HUES48 (cell line): Measurements from ENCODE around the gene C11orf58.

Experiments used
- H3K27ac ChIP-seq: one replicate; pipeline ENCODE4 v1.7.0; 2013; ENCODE audit warnings: low read depth, low read length, inconsistent platforms
- H3K27me3 ChIP-seq: 2 replicates; pipeline ENCODE4 v1.6.1; 2013; ENCODE audit warnings: mild to moderate bottlenecking, low read length; ENCODE audit not compliant: control insufficient read depth, insufficient read depth
- H3K36me3 ChIP-seq: 2 replicates; pipeline ENCODE4 v1.6.1; 2013; ENCODE audit warnings: low read length; ENCODE audit not compliant: control insufficient read depth, insufficient read depth
- H3K4me1 ChIP-seq: 2 replicates; pipeline ENCODE4 v1.6.1; 2013; ENCODE audit warnings: mild to moderate bottlenecking, low read length; ENCODE audit not compliant: control insufficient read depth, insufficient read depth
- H3K4me3 ChIP-seq: 2 replicates; pipeline ENCODE4 v1.5.1; 2013; ENCODE audit warnings: mild to moderate bottlenecking, low read depth, low read length
- H3K9ac ChIP-seq: 2 replicates; pipeline ENCODE4 v1.6.1; 2013; ENCODE audit warnings: mild to moderate bottlenecking, low read depth, low read length, moderate library complexity
- H3K9me3 ChIP-seq: 2 replicates; pipeline ENCODE4 v1.6.1; 2013; ENCODE audit warnings: low read length; ENCODE audit not compliant: control insufficient read depth, insufficient read depth

C11orf58 gene

DNA sequence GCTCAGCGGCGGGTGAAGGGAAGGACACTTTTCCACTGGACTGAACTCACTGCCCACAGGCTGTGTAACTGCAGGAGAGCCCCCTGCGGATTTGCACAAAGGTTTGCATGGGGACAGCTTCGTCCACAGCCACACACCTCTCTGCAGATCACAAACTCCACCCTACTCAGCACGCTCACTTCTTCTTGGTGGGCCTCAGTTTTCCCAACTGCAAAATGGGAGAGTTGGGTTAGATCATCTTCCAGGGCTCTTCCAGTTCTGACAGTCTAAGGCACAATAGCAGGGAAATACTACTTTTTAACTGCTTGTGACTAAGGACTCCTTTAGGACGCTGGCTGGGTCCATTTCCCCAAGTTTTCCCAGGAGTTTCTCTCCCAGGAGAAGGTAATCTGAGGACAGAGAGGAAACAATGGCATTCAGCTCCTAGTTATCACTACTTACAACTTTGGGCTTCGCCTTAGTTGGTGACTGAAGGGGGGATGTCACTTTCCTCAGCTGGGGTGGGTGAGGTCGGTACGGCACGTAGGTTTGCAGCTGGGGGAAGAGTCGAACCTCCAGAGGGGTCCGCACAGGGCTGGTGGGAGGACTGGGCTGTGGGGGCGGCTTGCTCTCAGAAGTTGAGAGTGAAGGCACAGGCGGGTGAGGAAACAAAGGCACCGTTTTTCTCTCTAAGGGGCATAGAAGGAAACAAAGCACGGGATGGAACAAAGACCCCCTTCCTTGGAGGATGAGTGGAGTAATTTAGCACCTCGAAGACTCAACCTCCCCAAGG lies 55.8 kb downstream of the C11orf58 start:
- Histone ChIP-seq H3K27me3 (no peaks in the 10 kb centered on the region), H3K4me1 (no peaks in the 10 kb centered on the region), H3K9me3 (no peaks in the 10 kb centered on the region), H3K9ac (no peak overlapping the region), H3K27ac (no peak overlapping the region), H3K4me3 (no peak overlapping the region), H3K36me3 (peaks cover 39% of the 10 kb centered on the region)

GRCh38 chr11:16795146-16795545 lies 56.7 kb downstream of the C11orf58 start:
- H3K9me3 ChIP-seq: no peaks in the 10 kb centered on the region
- H3K36me3 ChIP-seq: peaks cover 31% of the 10 kb centered on the region
- H3K27ac ChIP-seq: peak overlapping the region; percentile 34
- no peaks in the 10 kb centered on the region for H3K27me3 ChIP-seq
- H3K4me1 ChIP-seq: no peaks in the 10 kb centered on the region
- H3K9ac ChIP-seq: no peak overlapping the region
- no peak overlapping the region for H3K4me3 ChIP-seq

- no peaks in the 10 kb centered on the region for H3K27me3 ChIP-seq
- no peak overlapping the region for H3K4me3 ChIP-seq
Observed at GRCh38 chr11:16796311-16796710, 57.9 kb downstream of the C11orf58 start.

DNA sequence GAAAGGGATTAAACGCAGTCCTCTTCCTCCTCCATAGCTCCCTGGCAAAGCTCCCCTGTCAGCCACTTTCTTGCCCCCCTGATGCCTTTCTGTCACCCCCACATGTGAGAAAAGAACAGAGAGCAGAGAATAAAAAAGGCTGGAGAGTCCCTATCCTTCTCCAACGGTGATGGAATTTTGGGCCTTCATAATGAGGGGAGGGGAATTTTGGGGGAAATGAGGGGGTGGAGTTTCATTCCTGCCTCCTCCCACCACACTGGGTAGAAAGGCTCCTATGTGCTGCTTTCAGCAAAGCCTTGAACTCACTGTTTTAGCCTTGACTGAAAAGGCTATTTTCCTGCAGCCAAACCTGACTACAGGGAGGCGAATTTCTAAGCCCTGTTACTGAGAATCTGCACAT lies 59.3 kb downstream of the C11orf58 start:
- Histone ChIP-seq H3K4me1 (no peaks in the 10 kb centered on the region), H3K27ac (no peak overlapping the region), H3K36me3 (peaks cover 31% of the 10 kb centered on the region), H3K27me3 (no peaks in the 10 kb centered on the region), H3K4me3 (no peak overlapping the region), H3K9me3 (no peaks in the 10 kb centered on the region), H3K9ac (no peak overlapping the region)

More at GRCh38 chr11:16796311-16796710, 57.9 kb downstream of the C11orf58 start:
- Histone ChIP-seq H3K9ac (no peak overlapping the region), H3K4me1 (no peaks in the 10 kb centered on the region), H3K36me3 (peaks cover 30% of the 10 kb centered on the region), H3K27ac (no peak overlapping the region), H3K9me3 (no peaks in the 10 kb centered on the region)

GRCh38 chr11:16799221-16799620 lies 60.8 kb downstream of the C11orf58 start:
- Histone ChIP-seq H3K27ac (no peak overlapping the region), H3K9me3 (no peaks in the 10 kb centered on the region), H3K36me3 (peaks cover 26% of the 10 kb centered on the region), H3K27me3 (no peaks in the 10 kb centered on the region), H3K4me3 (no peak overlapping the region), H3K9ac (no peak overlapping the region), H3K4me1 (no peaks in the 10 kb centered on the region)

DNA sequence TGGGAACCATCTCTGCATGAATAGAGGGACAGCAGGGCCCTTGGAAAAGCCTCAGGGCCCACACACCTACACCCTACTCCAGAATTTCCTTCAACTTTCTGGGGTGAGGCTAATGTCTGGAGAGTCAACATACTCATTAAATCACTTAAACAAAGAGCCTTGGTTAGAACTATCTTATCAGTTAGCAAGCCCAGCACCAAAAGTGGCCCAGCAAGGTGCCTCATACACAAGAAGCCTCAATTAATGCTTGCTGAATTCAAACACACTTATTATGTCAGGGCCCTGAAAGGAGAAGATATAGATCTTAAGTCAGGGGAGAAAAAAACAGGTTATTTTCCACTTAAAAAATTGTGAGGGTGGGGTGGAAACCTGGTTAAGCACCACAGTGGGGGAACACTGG lies 61.4 kb downstream of the C11orf58 start:
- Histone ChIP-seq H3K27me3 (no peaks in the 10 kb centered on the region), H3K27ac (no peak overlapping the region), H3K9ac (no peak overlapping the region), H3K9me3 (no peaks in the 10 kb centered on the region), H3K4me3 (no peak overlapping the region), H3K4me1 (no peaks in the 10 kb centered on the region), H3K36me3 (peaks cover 24% of the 10 kb centered on the region)

GRCh38 chr11:16800382-16800781 lies 61.9 kb downstream of the C11orf58 start:
- Histone ChIP-seq H3K9me3 (no peaks in the 10 kb centered on the region), H3K27me3 (no peaks in the 10 kb centered on the region), H3K27ac (no peak overlapping the region), H3K9ac (no peak overlapping the region), H3K4me3 (no peak overlapping the region), H3K36me3 (peaks cover 24% of the 10 kb centered on the region), H3K4me1 (no peaks in the 10 kb centered on the region)

DNA sequence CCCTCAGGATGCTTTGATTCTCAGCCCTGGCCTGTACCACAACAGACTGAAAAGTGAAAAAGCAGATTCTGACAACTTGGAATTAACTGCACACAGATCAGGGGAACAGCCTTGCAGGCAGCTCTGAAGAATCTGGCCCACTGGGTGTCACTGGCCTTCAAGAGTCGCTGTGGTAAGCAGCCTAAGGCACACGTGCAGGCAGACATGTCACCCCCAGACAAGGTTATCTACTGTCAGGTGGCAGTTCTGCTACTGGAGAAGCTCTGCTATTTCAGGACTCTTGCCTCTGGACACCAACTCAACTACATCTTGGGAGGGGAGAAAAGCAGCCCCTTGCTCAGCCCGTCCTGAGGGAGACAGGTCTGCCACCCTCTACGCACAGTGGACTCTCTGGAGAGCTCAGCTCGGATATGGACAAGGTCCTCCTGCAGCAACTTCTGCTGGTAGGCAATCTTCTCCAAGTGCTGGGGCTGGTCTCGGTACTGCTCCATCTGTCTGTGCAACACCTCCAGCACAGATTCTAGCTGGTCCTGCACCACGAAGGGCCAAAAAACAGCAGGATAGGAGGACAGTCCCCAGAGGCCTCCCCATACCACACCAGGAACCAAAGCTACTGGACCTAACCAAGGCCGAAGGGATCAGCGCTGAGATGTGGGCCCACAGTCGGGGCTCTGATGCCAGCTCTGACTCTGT lies 63.0 kb downstream of the C11orf58 start:
- H3K36me3 ChIP-seq: peaks cover 24% of the 10 kb centered on the region
- H3K4me3 ChIP-seq: no peak overlapping the region
- no peaks in the 10 kb centered on the region for H3K9me3 ChIP-seq
- no peaks in the 10 kb centered on the region for H3K4me1 ChIP-seq
- H3K27ac ChIP-seq: no peak overlapping the region
- H3K27me3 ChIP-seq: no peaks in the 10 kb centered on the region
- H3K9ac ChIP-seq: no peak overlapping the region

- no peaks in the 10 kb centered on the region for H3K4me1 ChIP-seq
- H3K9ac ChIP-seq: no peak overlapping the region
- H3K36me3 ChIP-seq: peaks cover 22% of the 10 kb centered on the region
- H3K27me3 ChIP-seq: no peaks in the 10 kb centered on the region
- H3K9me3 ChIP-seq: no peaks in the 10 kb centered on the region
- no peak overlapping the region for H3K27ac ChIP-seq
- H3K4me3 ChIP-seq: no peak overlapping the region
Observed at GRCh38 chr11:16804104-16804947, 65.9 kb downstream of the C11orf58 start.

- no peak overlapping the region for H3K4me3 ChIP-seq
- no peak overlapping the region for H3K27ac ChIP-seq
- H3K27me3 ChIP-seq: no peaks in the 10 kb centered on the region
- no peaks in the 10 kb centered on the region for H3K4me1 ChIP-seq
- no peaks in the 10 kb centered on the region for H3K9me3 ChIP-seq
- H3K9ac ChIP-seq: no peak overlapping the region
- peaks cover 14% of the 10 kb centered on the region for H3K36me3 ChIP-seq
Observed at GRCh38 chr11:16805938-16806337, 67.5 kb downstream of the C11orf58 start.
